Activated T-helper 1 cell treated with Interleukin-2 at 50 U/mL for 16 hours (primary cell): Measurements from ENCODE around the gene GRIK1.

Source experiments
- DNase-seq: peaks from one replicate; pipeline ENCODE4 v3.0.0-alpha.2; 2020; ENCODE audit warnings: low read depth

Gene GRIK1

GRCh38 chr21:29642551-29643245 lies 297.1 kb downstream of the GRIK1 start:
- DNase-seq, result no peak

GRCh38 chr21:29641635-29642550 lies 297.9 kb downstream of the GRIK1 start:
- no peak for DNase-seq

- no peak for DNase-seq
These were observed 298.7 kb downstream of the GRIK1 start for GRCh38 chr21:29641001-29641634.

GRCh38 chr21:29640080-29640508 lies 299.7 kb downstream of the GRIK1 start:
- DNase-seq, result no peak

GRCh38 chr21:29639366-29640079 lies 300.3 kb downstream of the GRIK1 start:
- no peak for DNase-seq

GRCh38 chr21:29638761-29639327 lies 301.0 kb downstream of the GRIK1 start:
- DNase-seq, result no peak

GRCh38 chr21:29638138-29638537 lies 301.7 kb downstream of the GRIK1 start:
- DNase-seq, result no peak

GRCh38 chr21:29637553-29637952 lies 302.2 kb downstream of the GRIK1 start:
- no peak for DNase-seq

GRCh38 chr21:29637134-29637533 lies 302.7 kb downstream of the GRIK1 start:
- no peak for DNase-seq

- no peak for DNase-seq
These were observed 305.4 kb downstream of the GRIK1 start for GRCh38 chr21:29634418-29634817.

- DNase-seq, result no peak
These were observed 306.0 kb downstream of the GRIK1 start for GRCh38 chr21:29633756-29634155.

- DNase-seq, result no peak
These were observed 309.4 kb downstream of the GRIK1 start for GRCh38 chr21:29630441-29630840.

GRCh38 chr21:29627905-29628304 lies 311.9 kb downstream of the GRIK1 start:
- DNase-seq, result no peak

GRCh38 chr21:29626801-29627470 lies 312.9 kb downstream of the GRIK1 start:
- no peak for DNase-seq

- no peak for DNase-seq
These were observed 313.8 kb downstream of the GRIK1 start for GRCh38 chr21:29625990-29626389.

GRCh38 chr21:29624776-29625175 lies 315.0 kb downstream of the GRIK1 start:
- no peak for DNase-seq

GRCh38 chr21:29621525-29621924 lies 318.3 kb downstream of the GRIK1 start:
- no peak for DNase-seq

- DNase-seq, result no peak
These were observed 323.5 kb downstream of the GRIK1 start for GRCh38 chr21:29616209-29616751.

GRCh38 chr21:29613877-29614276 lies 325.9 kb downstream of the GRIK1 start:
- no peak for DNase-seq

GRCh38 chr21:29613021-29613420 lies 326.8 kb downstream of the GRIK1 start:
- no peak for DNase-seq
